ENCODE results near the gene NR2C1. TPM values are rescaled to one million over a fixed set of nuclear protein-coding genes. Genes with fewer than 3 reads are reported as not detected.

Gene NR2C1
- total and polyA plus RNA-seq, 11 donors: 11.0 to 45.6 (median 34.5) TPM

DNA sequence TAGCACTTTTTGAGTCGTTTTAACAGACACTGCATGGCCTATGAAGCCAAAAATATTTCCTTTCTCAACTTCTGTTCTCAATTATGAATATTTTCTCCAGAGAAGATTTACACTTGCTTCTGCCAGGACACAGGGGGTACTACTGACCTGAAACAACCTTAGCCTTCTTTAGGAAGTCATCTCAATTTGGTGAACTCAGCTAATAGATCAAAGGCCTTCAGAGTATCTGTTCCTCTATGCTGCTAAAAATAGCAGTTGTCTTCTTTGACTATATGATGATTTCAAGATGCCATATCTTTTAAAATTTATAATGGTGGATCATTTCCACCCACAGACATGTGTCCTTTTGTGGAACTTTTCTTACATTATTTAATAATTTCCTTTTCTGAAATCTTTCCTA lies 55.9 kb downstream of the NR2C1 start:
- TF ChIP-seq, protein P1, sequence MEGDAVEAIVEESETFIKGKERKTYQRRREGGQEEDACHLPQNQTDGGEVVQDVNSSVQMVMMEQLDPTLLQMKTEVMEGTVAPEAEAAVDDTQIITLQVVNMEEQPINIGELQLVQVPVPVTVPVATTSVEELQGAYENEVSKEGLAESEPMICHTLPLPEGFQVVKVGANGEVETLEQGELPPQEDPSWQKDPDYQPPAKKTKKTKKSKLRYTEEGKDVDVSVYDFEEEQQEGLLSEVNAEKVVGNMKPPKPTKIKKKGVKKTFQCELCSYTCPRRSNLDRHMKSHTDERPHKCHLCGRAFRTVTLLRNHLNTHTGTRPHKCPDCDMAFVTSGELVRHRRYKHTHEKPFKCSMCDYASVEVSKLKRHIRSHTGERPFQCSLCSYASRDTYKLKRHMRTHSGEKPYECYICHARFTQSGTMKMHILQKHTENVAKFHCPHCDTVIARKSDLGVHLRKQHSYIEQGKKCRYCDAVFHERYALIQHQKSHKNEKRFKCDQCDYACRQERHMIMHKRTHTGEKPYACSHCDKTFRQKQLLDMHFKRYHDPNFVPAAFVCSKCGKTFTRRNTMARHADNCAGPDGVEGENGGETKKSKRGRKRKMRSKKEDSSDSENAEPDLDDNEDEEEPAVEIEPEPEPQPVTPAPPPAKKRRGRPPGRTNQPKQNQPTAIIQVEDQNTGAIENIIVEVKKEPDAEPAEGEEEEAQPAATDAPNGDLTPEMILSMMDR (IDR thresholded peaks at IDR 0.05): no peak
- TF ChIP-seq POLR2A (IDR thresholded peaks at IDR 0.05): no peak
- Histone ChIP-seq H3K9me3 (peaks cover 0 to 4% (median 0%) of the 10 kb centered on the region in 12 donors), H3K4me3 (no peak overlapping the region), H3K27me3 (no peaks in the 10 kb centered on the region), H3K36me3 (peaks cover 0 to 36% (median 23%) of the 10 kb centered on the region in 9 donors), H3K4me1 (no peaks in the 10 kb centered on the region), H3K27ac (no peak overlapping the region)
- 70 to 89% (median 84%) methylated on average over 1 of the region's 1 CpG for WGBS, 4 donors
- no peak for DNase-seq
- intact Hi-C loops (cut with DNase I): no loop called here
- no peak for ATAC-seq

DNA sequence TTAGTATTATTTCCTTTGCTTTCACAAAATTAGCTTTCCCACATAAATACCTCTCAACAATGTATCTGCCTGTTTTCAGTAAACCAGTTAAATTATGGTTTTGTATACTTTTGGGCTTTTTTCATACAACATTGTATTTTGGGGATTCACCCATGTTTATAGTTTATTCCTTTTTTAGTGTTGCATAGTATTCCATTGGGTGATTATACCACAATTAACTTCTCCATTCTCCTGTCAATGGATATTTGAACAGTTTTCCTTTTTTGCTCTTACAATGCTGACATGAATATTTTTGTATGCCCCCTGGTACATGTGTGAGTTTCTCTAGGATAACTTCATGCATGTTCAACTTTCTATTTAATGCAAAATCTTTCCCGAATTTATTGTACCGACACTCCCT lies 57.3 kb downstream of the NR2C1 start:
- 96 to 100% (median 99%) methylated on average over 2 of the region's 2 CpGs for WGBS, 4 donors
- no peak overlapping the region for H3K4me3 ChIP-seq
- TF ChIP-seq, protein P1 (IDR thresholded peaks at IDR 0.05): no peak
- TF ChIP-seq POLR2A (IDR thresholded peaks at IDR 0.05): no peak

DNA sequence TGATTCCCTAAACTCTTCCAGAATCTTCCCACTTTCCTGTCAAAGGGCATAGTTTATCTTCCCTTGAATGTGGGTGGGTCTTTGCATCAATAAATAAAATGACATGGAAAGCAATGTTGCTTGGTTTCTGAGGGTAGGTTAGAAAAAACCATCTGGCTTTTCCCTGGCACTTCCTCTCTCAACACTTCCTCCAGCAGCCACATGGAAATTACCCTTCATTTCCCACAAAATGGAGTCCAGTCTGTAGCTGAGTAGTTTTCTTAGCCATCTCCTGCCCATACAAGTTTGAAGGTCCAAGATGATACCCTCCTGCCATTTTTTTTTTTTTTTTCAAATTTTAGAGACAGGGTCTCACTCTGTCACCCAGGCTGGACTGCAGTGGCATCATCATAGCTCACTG lies 58.9 kb downstream of the NR2C1 start:
- Histone ChIP-seq H3K27me3 (no peaks in the 10 kb centered on the region), H3K4me1 (no peaks in the 10 kb centered on the region), H3K36me3 (peaks cover 0 to 7% (median 2%) of the 10 kb centered on the region in 9 donors), H3K9me3 (peaks cover 0 to 4% (median 0%) of the 10 kb centered on the region in 12 donors), H3K27ac (no peak overlapping the region), H3K4me3 (no peak overlapping the region)
- no peak for TF ChIP-seq POLR2A (IDR thresholded peaks at IDR 0.05)
- TF ChIP-seq, protein P1 (IDR thresholded peaks at IDR 0.05): no peak
- intact Hi-C loops (cut with DNase I): loop anchor here in 1 of 10 donors (5.0 kb wide), 1 partner anchor 53 kb away; no protein-coding TSS in a partner anchor
- DNase-seq (no peak), ATAC-seq (no peak)

More for the DNA sequence above, 57.3 kb downstream of the NR2C1 start:
- Histone ChIP-seq H3K36me3 (peaks cover 0 to 23% (median 12%) of the 10 kb centered on the region in 9 donors), H3K9me3 (peaks cover 0 to 4% (median 0%) of the 10 kb centered on the region in 12 donors), H3K27ac (no peak overlapping the region), H3K27me3 (no peaks in the 10 kb centered on the region), H3K4me1 (no peaks in the 10 kb centered on the region)
- ATAC-seq (no peak), DNase-seq (no peak)
- intact Hi-C loops (cut with DNase I): no loop called here

GRCh38 chr12:95006206-95006605 lies 67.2 kb downstream of the NR2C1 start:
- Histone ChIP-seq H3K36me3 (peaks cover 0 to 9% (median 7%) of the 10 kb centered on the region in 9 donors), H3K4me1 (peaks cover 0 to 32% (median 11%) of the 10 kb centered on the region in 12 donors), H3K4me3 (no peak overlapping the region), H3K27me3 (no peaks in the 10 kb centered on the region), H3K27ac (no peak overlapping the region), H3K9me3 (peaks cover 0 to 21% (median 9%) of the 10 kb centered on the region in 12 donors)
- ATAC-seq: no peak
- TF ChIP-seq, protein P1 (IDR thresholded peaks at IDR 0.05): no peak
- TF ChIP-seq POLR2A (IDR thresholded peaks at IDR 0.05): no peak
- intact Hi-C loops (cut with DNase I): no loop called here
- DNase-seq: no peak
- WGBS, 4 donors: 87 to 92% (median 90%) methylated on average over 4 of the region's 4 CpGs
